Measurements from ENCODE around the gene LDB2. TPM values are rescaled to one million over a fixed set of nuclear protein-coding genes. Genes with fewer than 3 reads are reported as not detected.

Gene LDB2
- total and polyA plus RNA-seq, 2 donors (not counting 3 experiments of a cell fraction or from before 2014, with no cell fraction given): 127 to 223 TPM

DNA sequence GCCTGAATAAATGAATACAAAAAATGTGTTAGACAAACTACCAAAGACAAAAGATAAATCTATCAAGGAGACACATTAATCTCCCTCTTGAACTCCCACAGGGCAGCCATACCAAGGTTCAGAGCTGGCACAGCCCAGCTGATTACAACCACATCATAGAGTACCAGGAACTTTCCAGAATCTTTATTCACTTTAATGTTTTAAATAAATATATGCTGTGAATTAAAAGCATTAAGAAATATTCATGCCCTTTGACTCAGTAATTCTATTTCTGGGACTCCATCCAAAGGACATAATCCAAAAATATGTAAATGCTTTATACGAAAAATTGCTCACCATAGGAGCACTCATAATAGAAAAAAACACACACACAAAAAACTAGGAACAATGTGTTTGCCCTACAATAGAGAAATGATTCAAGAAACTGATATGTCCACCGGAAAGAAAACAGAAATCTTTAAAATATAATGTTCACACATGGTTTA, 126.0 kb downstream of the LDB2 start:
- H3K4me3 ChIP-seq (replicated peaks in 1 of 3; ENCODE audit: insufficient read depth in 1 of 3, low read depth in 1 of 3, low read length in 3 of 3): no peak overlapping the region
- H3K4me1 ChIP-seq (ENCODE audit: control insufficient read depth, extremely low read depth, insufficient read depth, low read length): peaks cover 21% of the 10 kb centered on the region
- no peaks in the 10 kb centered on the region for H4K20me1 ChIP-seq (replicated peaks; ENCODE audit: control insufficient read depth, extremely low read depth, insufficient read depth, low read length)
- H2AFZ ChIP-seq (ENCODE audit: low read depth, low read length): no peak overlapping the region
- ChIA-PET CTCF (interaction anchor here (1.5 to 1.9 kb wide), 3 partner anchors 8 to 144 kb away, joined by 6 to 12 read pairs (median 6); no protein-coding TSS in a partner anchor), POLR2A (no interaction called here)
- dilution Hi-C loops (cut with MboI; ENCODE audit: extremely low pct_ligation_motif_present, low sequenced_read_pairs): no loop called here
- peak overlapping the region; percentile 58 for H3K9ac ChIP-seq (replicated peaks; ENCODE audit: extremely low read depth, insufficient read depth, low read length)
- no peaks in the 10 kb centered on the region for H3K79me2 ChIP-seq (ENCODE audit: control insufficient read depth, insufficient read depth, low read length)
- H3K36me3 ChIP-seq (ENCODE audit: control insufficient read depth in 2 of 2, extremely low read depth in 1 of 2, insufficient read depth in 2 of 2, low read length in 2 of 2): peaks cover 0 to 4% of the 10 kb centered on the region in 2 experiments
- intact Hi-C loops (cut with micrococcal nuclease): loop anchor here (1.0 kb wide), 1 partner anchor 564 kb away; no protein-coding TSS in a partner anchor
- no TSS peak for BruUV-seq (replicated peaks)
- no peaks in the 10 kb centered on the region for H3K9me3 ChIP-seq (replicated peaks; ENCODE audit: control insufficient read depth, insufficient read depth, low read length)
- H3K4me2 ChIP-seq (ENCODE audit: insufficient read depth, low read length): peak overlapping the region; percentile 52
- FAIRE-seq (peak; percentile 49), DNase-seq (ENCODE audit: low read depth, low spot score) (peak; percentile 77)
- H3K27me3 ChIP-seq (ENCODE audit: control insufficient read depth in 2 of 2, insufficient read depth in 2 of 2, low read length in 2 of 2): no peaks in the 10 kb centered on the region
- H3K9me1 ChIP-seq (replicated peaks; ENCODE audit: control insufficient read depth, extremely low read depth, insufficient read depth, low read length): no peaks in the 10 kb centered on the region
- TF ChIP-seq JUN (IDR thresholded peaks at IDR 0.05; ENCODE audit: borderline replicate concordance, insufficient read depth, insufficient read length, low read depth) (peak; percentile 34), POLR2AphosphoS5 (IDR thresholded peaks at IDR 0.05; ENCODE audit: insufficient read depth, low read depth, low read length) (no peak)
- peak overlapping the region; percentile 81 for H3K27ac ChIP-seq (ENCODE audit: insufficient read depth, low read depth, low read length)

DNA sequence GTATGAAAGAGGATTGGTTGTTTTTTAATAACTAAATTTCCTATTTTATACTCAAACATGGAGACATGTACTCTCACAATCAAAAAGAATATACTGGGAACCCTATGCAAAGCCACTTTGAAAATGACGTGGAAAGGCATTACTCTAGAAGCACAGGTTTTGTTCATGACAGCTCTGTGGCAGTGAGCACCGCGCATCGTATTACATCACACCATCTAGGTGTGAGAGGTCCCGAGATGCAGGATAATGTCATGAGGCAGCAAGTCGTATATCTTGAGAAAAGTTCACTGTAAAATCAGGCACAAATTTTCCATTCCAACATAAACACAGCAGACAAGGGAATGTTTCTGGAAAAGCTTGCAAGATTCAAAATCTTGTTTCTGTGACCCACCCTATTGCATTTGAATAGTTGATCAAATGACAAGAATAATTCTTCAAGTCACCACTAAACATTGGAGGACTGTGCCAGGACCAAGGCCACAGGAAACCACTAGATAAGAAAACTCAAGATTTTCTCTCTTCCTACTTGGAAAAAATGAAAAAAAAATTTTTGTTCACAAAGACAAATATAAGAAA, 127.6 kb downstream of the LDB2 start:
- no peak for TF ChIP-seq FOS (IDR thresholded peaks at IDR 0.05; ENCODE audit: borderline replicate concordance, insufficient read depth, low read length)
- TF ChIP-seq POLR2AphosphoS5 (IDR thresholded peaks at IDR 0.05; ENCODE audit: insufficient read depth, low read depth, low read length): no peak
- TF ChIP-seq, protein P1, sequence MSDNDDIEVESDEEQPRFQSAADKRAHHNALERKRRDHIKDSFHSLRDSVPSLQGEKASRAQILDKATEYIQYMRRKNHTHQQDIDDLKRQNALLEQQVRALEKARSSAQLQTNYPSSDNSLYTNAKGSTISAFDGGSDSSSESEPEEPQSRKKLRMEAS (IDR thresholded peaks at IDR 0.05; ENCODE audit: insufficient read depth, insufficient read length): no peak
- TF ChIP-seq POLR2A (IDR thresholded peaks at IDR 0.05; ENCODE audit: low read depth, low read length): no peak
- no peak for TF ChIP-seq EZH2 (IDR thresholded peaks at IDR 0.05; ENCODE audit: borderline replicate concordance, low read depth, low read length, severe bottlenecking)
- TF ChIP-seq MYC (IDR thresholded peaks at IDR 0.05; ENCODE audit: low read depth, low read length): no peak
- no peak for TF ChIP-seq GATA2 (IDR thresholded peaks at IDR 0.05; ENCODE audit: insufficient read depth, insufficient read length, low read depth, low read length)
- no peak for TF ChIP-seq JUN (IDR thresholded peaks at IDR 0.05; ENCODE audit: borderline replicate concordance, insufficient read depth, insufficient read length, low read depth)
- TF ChIP-seq, protein P2, sequence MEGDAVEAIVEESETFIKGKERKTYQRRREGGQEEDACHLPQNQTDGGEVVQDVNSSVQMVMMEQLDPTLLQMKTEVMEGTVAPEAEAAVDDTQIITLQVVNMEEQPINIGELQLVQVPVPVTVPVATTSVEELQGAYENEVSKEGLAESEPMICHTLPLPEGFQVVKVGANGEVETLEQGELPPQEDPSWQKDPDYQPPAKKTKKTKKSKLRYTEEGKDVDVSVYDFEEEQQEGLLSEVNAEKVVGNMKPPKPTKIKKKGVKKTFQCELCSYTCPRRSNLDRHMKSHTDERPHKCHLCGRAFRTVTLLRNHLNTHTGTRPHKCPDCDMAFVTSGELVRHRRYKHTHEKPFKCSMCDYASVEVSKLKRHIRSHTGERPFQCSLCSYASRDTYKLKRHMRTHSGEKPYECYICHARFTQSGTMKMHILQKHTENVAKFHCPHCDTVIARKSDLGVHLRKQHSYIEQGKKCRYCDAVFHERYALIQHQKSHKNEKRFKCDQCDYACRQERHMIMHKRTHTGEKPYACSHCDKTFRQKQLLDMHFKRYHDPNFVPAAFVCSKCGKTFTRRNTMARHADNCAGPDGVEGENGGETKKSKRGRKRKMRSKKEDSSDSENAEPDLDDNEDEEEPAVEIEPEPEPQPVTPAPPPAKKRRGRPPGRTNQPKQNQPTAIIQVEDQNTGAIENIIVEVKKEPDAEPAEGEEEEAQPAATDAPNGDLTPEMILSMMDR (IDR thresholded peaks at IDR 0.05; ENCODE audit: extremely low read depth in 1 of 2, insufficient read depth in 1 of 2, low read depth in 1 of 2, low read length in 2 of 2): no peak
- H3K4me2 ChIP-seq (ENCODE audit: insufficient read depth, low read length): no peak overlapping the region
- H3K4me1 ChIP-seq (ENCODE audit: control insufficient read depth, extremely low read depth, insufficient read depth, low read length): peaks cover 21% of the 10 kb centered on the region
- dilution Hi-C loops (cut with MboI; ENCODE audit: extremely low pct_ligation_motif_present, low sequenced_read_pairs) (no loop called here), intact Hi-C loops (cut with micrococcal nuclease) (no loop called here)
- no peak overlapping the region for H2AFZ ChIP-seq (ENCODE audit: low read depth, low read length)
- H3K36me3 ChIP-seq (ENCODE audit: control insufficient read depth in 2 of 2, extremely low read depth in 1 of 2, insufficient read depth in 2 of 2, low read length in 2 of 2): no peaks in the 10 kb centered on the region
- POLR2A ChIA-PET: no interaction called here
- H3K9me1 ChIP-seq (replicated peaks; ENCODE audit: control insufficient read depth, extremely low read depth, insufficient read depth, low read length): no peaks in the 10 kb centered on the region
- no peaks in the 10 kb centered on the region for H3K27me3 ChIP-seq (ENCODE audit: control insufficient read depth in 2 of 2, insufficient read depth in 2 of 2, low read length in 2 of 2)
- H4K20me1 ChIP-seq (replicated peaks; ENCODE audit: control insufficient read depth, extremely low read depth, insufficient read depth, low read length): no peaks in the 10 kb centered on the region
- FAIRE-seq: no peak
- H3K9me3 ChIP-seq (replicated peaks; ENCODE audit: control insufficient read depth, insufficient read depth, low read length): no peaks in the 10 kb centered on the region
- no TSS peak for BruUV-seq (replicated peaks)
- no peak overlapping the region for H3K27ac ChIP-seq (ENCODE audit: insufficient read depth, low read depth, low read length)
- CTCF ChIA-PET: interaction anchor here (1.5 kb wide), 1 partner anchor 14 kb away, joined by 3 read pairs; no protein-coding TSS in a partner anchor
- no peaks in the 10 kb centered on the region for H3K79me2 ChIP-seq (ENCODE audit: control insufficient read depth, insufficient read depth, low read length)
- no peak overlapping the region for H3K9ac ChIP-seq (replicated peaks; ENCODE audit: extremely low read depth, insufficient read depth, low read length)
- H3K4me3 ChIP-seq (replicated peaks in 1 of 3; ENCODE audit: insufficient read depth in 1 of 3, low read depth in 1 of 3, low read length in 3 of 3): no peak overlapping the region
- DNase-seq (ENCODE audit: low read depth, low spot score): no peak
